ENCODE measurements around the gene C2CD3.

Gene C2CD3

DNA sequence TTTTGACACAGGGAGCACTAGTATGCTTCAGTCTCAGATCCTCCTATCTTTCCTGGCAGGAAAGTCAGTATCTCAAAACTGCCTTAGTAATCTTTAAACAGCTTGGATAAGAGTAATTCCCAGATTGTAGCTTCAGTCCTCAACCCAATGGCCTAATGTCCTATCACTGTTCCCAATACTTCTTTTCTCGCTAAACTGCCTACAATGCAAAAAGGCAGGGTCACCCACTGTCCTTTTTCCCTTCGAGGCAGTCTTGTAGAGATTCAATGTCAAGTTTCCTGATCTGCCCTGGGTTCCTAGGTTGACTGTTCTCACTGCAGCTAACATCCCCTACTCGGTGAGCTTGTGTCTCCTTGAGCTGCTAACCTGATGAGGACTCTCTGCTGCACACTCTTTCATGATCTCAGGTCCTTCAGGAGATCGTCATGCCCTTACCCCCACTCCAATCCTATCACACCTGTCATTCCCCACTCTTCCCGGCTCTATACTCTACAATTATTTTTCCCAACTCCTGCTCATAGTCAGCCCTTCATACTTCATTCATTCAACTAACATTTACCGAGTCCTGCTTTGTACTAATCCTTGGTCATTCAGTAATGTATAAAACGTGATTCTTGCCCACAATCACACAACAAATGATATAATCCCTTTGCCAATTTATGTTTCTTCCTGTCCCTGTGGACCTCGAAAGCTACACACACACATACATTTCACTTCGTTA is 904 bp downstream of the C2CD3 start:
- H3K9ac ChIP-seq, result peak overlapping the region; percentile 83
- H3K4me2 ChIP-seq, result peak overlapping the region; percentile 86
- H3K9me3 ChIP-seq, result no peaks in the 10 kb centered on the region
- H3K36me3 ChIP-seq, result peaks cover 41% of the 10 kb centered on the region
- H3K4me3 ChIP-seq, result peak overlapping the region; percentile 81
- H3K4me1 ChIP-seq, result peaks cover 45% of the 10 kb centered on the region
- no peak for TF ChIP-seq Cebpa-rat (IDR thresholded peaks at IDR 0.05)
- H4K20me1 ChIP-seq, result peaks cover 7% of the 10 kb centered on the region; the same call in 1 of the 2 replicates
- H3K27me3 ChIP-seq, result no peaks in the 10 kb centered on the region
- H3K27ac ChIP-seq, result peak overlapping the region; percentile 78

DNA sequence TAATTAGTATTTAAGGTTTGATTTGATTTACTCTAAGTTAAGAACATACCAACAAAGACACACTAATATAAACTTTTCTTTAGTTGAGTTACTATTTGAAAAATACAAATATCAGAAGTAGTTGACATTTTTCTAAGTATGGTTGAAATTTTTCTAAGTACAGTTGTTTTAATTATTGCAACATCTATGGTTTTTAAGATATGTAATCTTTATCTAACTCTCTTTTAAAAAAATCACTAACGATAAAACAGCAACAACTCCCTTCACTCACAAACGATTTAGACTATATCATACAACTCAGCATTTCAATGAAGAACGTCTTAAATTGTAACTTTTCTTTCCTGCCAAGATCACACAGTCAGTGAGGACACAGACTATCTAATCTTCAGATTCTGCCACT is 2.0 kb downstream of the C2CD3 start:
- no peak for TF ChIP-seq Cebpa-rat (IDR thresholded peaks at IDR 0.05)
- peak overlapping the region; percentile 86 for H3K4me2 ChIP-seq
- H3K27me3 ChIP-seq, result no peaks in the 10 kb centered on the region
- H3K9me3 ChIP-seq, result no peaks in the 10 kb centered on the region
- H3K27ac ChIP-seq, result no peak overlapping the region
- H3K4me1 ChIP-seq, result peaks cover 41% of the 10 kb centered on the region
- H3K9ac ChIP-seq, result no peak overlapping the region
- peaks cover 49% of the 10 kb centered on the region for H3K36me3 ChIP-seq
- H4K20me1 ChIP-seq, result peaks cover 7% of the 10 kb centered on the region; the same call in 1 of the 2 replicates
- H3K4me3 ChIP-seq, result no peak overlapping the region

- H3K9ac ChIP-seq, result no peak overlapping the region
- H4K20me1 ChIP-seq, result no peaks in the 10 kb centered on the region
- no peak overlapping the region for H3K27ac ChIP-seq
- no peaks in the 10 kb centered on the region for H3K4me1 ChIP-seq
- no peak overlapping the region for H3K4me2 ChIP-seq
- H3K27me3 ChIP-seq, result no peaks in the 10 kb centered on the region
- TF ChIP-seq Cebpa-rat (IDR thresholded peaks at IDR 0.05), result no peak
- H3K9me3 ChIP-seq, result no peaks in the 10 kb centered on the region
- H3K4me3 ChIP-seq, result no peak overlapping the region
- H3K36me3 ChIP-seq, result peaks cover 78% of the 10 kb centered on the region
Measured at GRCh38 chr11:74162681-74163467, 7.9 kb downstream of the C2CD3 start.

- Histone ChIP-seq H3K36me3 (peaks cover 71% of the 10 kb centered on the region), H3K4me1 (no peaks in the 10 kb centered on the region), H3K27me3 (no peaks in the 10 kb centered on the region), H4K20me1 (no peaks in the 10 kb centered on the region), H3K4me3 (no peak overlapping the region), H3K9me3 (no peaks in the 10 kb centered on the region), H3K9ac (no peak overlapping the region), H3K27ac (no peak overlapping the region), H3K4me2 (no peak overlapping the region)
- TF ChIP-seq Cebpa-rat (IDR thresholded peaks at IDR 0.05), result no peak
Measured at GRCh38 chr11:74159642-74160041, 11.2 kb downstream of the C2CD3 start.

GRCh38 chr11:74157169-74157568 is 13.6 kb downstream of the C2CD3 start:
- Histone ChIP-seq H3K27ac (no peak overlapping the region), H3K9me3 (no peaks in the 10 kb centered on the region; the same call in 1 of the 2 replicates), H3K9ac (no peak overlapping the region), H4K20me1 (no peaks in the 10 kb centered on the region), H3K4me1 (no peaks in the 10 kb centered on the region), H3K36me3 (peaks cover 64% of the 10 kb centered on the region), H3K4me3 (no peak overlapping the region), H3K27me3 (no peaks in the 10 kb centered on the region), H3K4me2 (no peak overlapping the region)
- no peak for TF ChIP-seq Cebpa-rat (IDR thresholded peaks at IDR 0.05)

DNA sequence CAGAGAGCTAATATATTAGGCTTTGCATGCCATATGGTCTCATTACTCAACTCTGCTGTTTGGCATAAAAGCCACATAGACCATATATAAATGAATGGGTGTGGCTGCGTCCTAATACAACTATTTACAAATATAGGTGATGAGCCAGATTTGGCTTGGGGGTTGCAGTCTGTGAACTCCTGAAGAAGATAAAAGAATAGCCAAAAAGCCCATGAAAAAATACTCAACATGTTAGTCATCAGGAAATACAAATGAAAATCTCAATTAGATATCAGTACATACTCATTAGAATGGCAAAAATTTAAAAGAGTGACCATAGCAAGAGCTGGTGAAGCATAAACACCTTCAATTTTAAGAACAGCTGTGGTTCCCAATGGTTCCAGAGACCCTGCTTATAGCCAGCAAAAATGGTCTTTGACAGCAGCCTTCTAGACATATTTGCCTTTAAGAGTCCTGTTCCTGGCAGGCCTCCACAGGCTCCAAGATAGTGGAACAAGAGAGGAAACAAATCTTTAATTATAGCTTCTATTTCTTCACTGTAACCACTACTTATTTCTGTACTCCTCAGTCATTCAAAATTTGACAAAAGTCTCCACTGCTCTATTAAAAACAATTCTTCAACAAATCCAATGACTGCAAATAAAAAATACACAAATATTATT is 16.1 kb downstream of the C2CD3 start:
- no peaks in the 10 kb centered on the region for H4K20me1 ChIP-seq
- no peak overlapping the region for H3K27ac ChIP-seq
- H3K4me2 ChIP-seq, result no peak overlapping the region
- H3K27me3 ChIP-seq, result no peaks in the 10 kb centered on the region
- no peak for TF ChIP-seq Cebpa-rat (IDR thresholded peaks at IDR 0.05)
- no peaks in the 10 kb centered on the region; the same call in 1 of the 2 replicates for H3K9me3 ChIP-seq
- peaks cover 53% of the 10 kb centered on the region for H3K36me3 ChIP-seq
- no peak overlapping the region for H3K4me3 ChIP-seq
- no peaks in the 10 kb centered on the region for H3K4me1 ChIP-seq
- no peak overlapping the region for H3K9ac ChIP-seq

DNA sequence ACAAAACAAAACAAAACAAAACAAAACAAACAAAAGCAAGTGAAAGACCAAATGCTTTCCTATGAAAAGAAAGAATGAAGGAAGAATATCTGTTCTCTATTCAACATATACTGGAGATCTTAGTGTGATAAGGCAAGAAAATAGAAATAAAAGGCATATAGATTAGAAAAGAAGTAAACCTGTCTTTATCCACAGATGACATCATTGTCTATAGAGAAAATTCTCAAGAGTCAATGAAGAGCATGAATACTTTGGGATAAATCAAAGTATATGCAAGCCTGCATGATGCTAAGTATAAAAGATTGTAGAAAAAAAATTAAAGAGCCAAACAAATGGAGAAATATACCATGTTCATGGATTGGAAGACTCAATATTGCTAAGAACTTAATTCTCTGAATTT is 17.6 kb downstream of the C2CD3 start:
- no peaks in the 10 kb centered on the region for H3K27me3 ChIP-seq
- no peak overlapping the region for H3K9ac ChIP-seq
- H4K20me1 ChIP-seq, result no peaks in the 10 kb centered on the region
- TF ChIP-seq Cebpa-rat (IDR thresholded peaks at IDR 0.05), result no peak
- peaks cover 42% of the 10 kb centered on the region for H3K36me3 ChIP-seq
- H3K4me2 ChIP-seq, result no peak overlapping the region
- H3K9me3 ChIP-seq, result no peaks in the 10 kb centered on the region; the same call in 1 of the 2 replicates
- no peak overlapping the region for H3K4me3 ChIP-seq
- H3K27ac ChIP-seq, result no peak overlapping the region
- no peaks in the 10 kb centered on the region for H3K4me1 ChIP-seq

DNA sequence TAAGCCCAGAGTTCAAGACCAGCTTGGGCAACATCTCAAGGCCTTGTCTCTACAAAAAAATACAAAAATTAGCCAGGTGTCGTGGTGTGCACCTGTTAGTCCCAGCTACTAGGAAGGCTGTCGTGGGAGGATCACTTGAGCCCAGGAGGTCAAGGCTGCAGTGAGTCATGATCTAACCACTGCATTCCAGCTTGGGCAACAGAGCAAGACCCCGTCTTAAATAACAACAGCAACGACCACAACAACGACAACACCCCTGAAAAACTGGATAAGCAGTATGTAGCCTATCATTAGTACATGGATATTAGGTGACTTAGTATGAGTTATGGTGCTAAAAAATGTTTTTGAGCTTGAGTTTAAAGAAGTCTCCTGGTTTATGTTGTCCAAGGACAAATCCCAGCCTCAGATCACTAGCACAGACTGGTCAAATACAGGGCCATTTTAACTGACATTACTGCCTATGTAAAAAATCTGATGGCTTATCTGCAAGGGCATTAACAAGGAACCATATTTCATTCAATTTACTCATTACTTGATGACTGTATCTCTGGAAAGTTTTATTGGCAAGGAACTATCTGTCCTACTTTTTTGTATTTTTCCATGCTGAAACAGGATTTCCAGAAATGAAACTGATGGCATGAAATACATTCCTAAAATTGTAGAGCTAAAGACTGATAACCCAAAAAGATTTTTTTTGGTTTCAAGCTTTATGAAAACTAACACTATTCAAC is 23.4 kb downstream of the C2CD3 start:
- Histone ChIP-seq H3K27ac (no peak overlapping the region), H3K4me1 (no peaks in the 10 kb centered on the region), H3K36me3 (peaks cover 28% of the 10 kb centered on the region), H4K20me1 (no peaks in the 10 kb centered on the region), H3K4me2 (no peak overlapping the region), H3K9ac (no peak overlapping the region), H3K4me3 (no peak overlapping the region), H3K9me3 (no peaks in the 10 kb centered on the region), H3K27me3 (no peaks in the 10 kb centered on the region)
- TF ChIP-seq Cebpa-rat (IDR thresholded peaks at IDR 0.05), result no peak

DNA sequence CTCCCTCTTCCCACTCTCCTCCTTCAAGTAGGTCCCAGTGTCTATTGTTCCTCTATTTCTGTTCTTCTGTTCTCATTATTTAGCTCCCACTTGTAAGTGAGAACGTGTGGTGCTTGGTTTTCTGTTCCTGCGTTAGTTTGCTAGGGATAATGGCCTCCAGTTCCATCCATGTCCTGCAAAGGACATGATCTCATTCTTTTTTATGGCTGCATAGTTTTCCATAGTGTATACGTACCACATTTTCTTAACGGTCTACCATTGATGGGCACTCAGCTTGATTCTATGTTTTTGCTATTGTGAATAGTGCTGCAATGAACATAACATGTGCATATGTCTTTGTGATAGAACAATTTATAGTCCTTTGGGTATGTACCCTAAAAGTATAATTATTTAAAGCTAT is 26.2 kb downstream of the C2CD3 start:
- Histone ChIP-seq H4K20me1 (no peaks in the 10 kb centered on the region), H3K36me3 (peaks cover 22% of the 10 kb centered on the region), H3K4me1 (no peaks in the 10 kb centered on the region), H3K4me2 (no peak overlapping the region), H3K9ac (no peak overlapping the region), H3K27me3 (no peaks in the 10 kb centered on the region), H3K4me3 (no peak overlapping the region), H3K27ac (no peak overlapping the region), H3K9me3 (no peaks in the 10 kb centered on the region)
- TF ChIP-seq Cebpa-rat (IDR thresholded peaks at IDR 0.05), result no peak

Data from BLaER1 (cell line).